SKM-1 treated with dmso at 0.1 percent for 144 hours (cell line): ENCODE measurements around the gene GART.
"Not testable (repeated sequence)": the region's sequence is repeated elsewhere in the genome, so short reads cannot be mapped to it uniquely, and the experiment has no call there.

Experiments used
- DNase-seq: peaks from one replicate; lab custom pipeline; 2025; ENCODE audit not compliant: unreplicated experiment; lab: John Stamatoyannopoulos, UW

Gene GART

GRCh38 chr21:33541756-33542639 is at the start of gene GART:
Gene GART, minus strand, starts transcription at chr21:33542117. Its CDS starts 2,802 bp downstream, at chr21:33539315.
- peak; percentile 78 for DNase-seq

- peak; percentile 73 for DNase-seq
Observed at GRCh38 chr21:33588485-33589335, 46.8 kb upstream of the GART start, which contains the start of gene DONSON. Gene DONSON, minus strand, starts transcription at chr21:33588684. Its CDS starts 43 bp downstream, at chr21:33588641.

GRCh38 chr21:33587792-33588484 is 46.0 kb upstream of the GART start:
- DNase-seq: no peak

GRCh38 chr21:33586927-33587326 is 45.0 kb upstream of the GART start:
- DNase-seq: no peak

GRCh38 chr21:33584455-33584854 is 42.5 kb upstream of the GART start:
- DNase-seq: no peak

GRCh38 chr21:33578959-33579542 is 37.1 kb upstream of the GART start:
- DNase-seq: peak; percentile 17

GRCh38 chr21:33578214-33578613 is 36.3 kb upstream of the GART start:
- no peak for DNase-seq

- not testable (repeated sequence) for DNase-seq
Observed at GRCh38 chr21:33576741-33577141, 34.8 kb upstream of the GART start.

GRCh38 chr21:33572350-33572749 is 30.4 kb upstream of the GART start:
- no peak for DNase-seq

GRCh38 chr21:33569991-33570390 is 28.1 kb upstream of the GART start:
- no peak for DNase-seq

- no peak for DNase-seq
Observed at GRCh38 chr21:33568448-33568847, 26.5 kb upstream of the GART start.

- DNase-seq: no peak
Observed at GRCh38 chr21:33567914-33568313, 26.0 kb upstream of the GART start.

- DNase-seq: no peak
Observed at GRCh38 chr21:33566514-33566913, 24.6 kb upstream of the GART start.

GRCh38 chr21:33562389-33562788 is 20.5 kb upstream of the GART start:
- no peak for DNase-seq

GRCh38 chr21:33561373-33561772 is 19.5 kb upstream of the GART start:
- no peak for DNase-seq

GRCh38 chr21:33560965-33561364 is 19.0 kb upstream of the GART start:
- no peak for DNase-seq

- DNase-seq: no peak
Observed at GRCh38 chr21:33559813-33560212, 17.9 kb upstream of the GART start.

GRCh38 chr21:33558777-33559421 is 17.0 kb upstream of the GART start:
- no peak for DNase-seq

- DNase-seq: no peak
Observed at GRCh38 chr21:33557447-33557846, 15.5 kb upstream of the GART start.

GRCh38 chr21:33554982-33555344 is 13.0 kb upstream of the GART start:
- no peak for DNase-seq
